ENCODE measurements around the gene COL19A1.
"Not testable (repeated sequence)": the region's sequence is repeated elsewhere in the genome, so short reads cannot be mapped to it uniquely, and the experiment has no call there.

The COL19A1 gene

DNA sequence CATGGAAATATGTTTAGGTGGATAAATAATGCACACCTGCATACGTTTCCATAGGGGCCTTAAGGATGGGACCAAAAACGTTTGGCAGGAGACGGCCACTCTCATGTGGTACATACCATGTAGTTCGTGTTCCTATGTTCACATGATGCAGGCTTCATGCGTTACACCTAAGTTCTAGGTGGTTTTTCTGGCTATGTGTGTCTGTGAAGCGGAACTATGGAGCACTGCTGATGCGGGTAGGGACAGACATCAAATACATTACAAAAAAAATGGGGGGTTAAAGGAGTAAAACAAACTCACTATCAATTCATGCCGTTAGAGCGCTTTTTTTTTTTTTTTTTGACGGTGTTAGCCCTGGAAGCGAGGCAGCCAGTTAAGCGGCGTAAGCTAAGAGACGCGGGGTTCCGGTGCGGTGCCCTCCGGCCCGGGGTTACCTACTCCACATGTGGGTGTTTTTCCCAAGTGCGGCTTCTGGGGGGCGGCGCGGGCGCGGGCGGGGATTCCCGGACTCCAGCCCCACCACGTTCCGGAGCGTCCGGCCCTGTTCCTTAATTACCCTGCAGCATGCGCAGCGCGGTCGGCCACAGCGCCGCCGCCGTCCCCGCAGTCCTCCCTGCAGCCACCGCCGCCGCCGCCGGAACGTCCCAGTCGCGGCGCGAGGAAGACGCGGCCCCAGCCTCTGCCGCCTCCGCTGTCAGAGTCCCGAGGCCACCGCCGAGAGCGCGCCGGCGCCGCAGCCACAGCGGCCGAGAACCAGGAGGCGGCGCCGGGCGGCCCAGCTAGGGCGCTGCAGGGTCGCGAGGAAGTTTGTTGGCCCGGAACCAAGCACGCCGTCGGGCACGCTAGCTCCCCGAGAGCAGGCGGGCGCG lies 648 bp downstream of the COL19A1 start:
- DNase-seq = peak; percentile 77

DNA sequence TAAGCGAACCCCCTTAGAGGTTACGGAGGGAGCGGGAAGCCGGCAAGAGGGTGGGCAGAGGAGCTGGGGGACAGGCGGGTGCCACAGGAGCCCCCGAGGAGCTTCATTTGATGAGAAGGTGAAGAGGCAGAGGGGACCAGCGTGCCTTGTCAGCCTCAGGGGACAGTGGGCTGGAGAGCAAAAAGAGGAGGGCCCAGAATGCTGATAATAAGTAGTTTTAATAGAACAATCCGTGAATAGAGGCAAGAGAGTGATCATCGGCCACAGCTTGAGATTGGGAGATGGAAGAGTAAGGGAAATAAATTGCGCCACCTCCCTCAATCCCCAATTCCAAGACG lies 1.3 kb downstream of the COL19A1 start:
- no peak for DNase-seq

DNA sequence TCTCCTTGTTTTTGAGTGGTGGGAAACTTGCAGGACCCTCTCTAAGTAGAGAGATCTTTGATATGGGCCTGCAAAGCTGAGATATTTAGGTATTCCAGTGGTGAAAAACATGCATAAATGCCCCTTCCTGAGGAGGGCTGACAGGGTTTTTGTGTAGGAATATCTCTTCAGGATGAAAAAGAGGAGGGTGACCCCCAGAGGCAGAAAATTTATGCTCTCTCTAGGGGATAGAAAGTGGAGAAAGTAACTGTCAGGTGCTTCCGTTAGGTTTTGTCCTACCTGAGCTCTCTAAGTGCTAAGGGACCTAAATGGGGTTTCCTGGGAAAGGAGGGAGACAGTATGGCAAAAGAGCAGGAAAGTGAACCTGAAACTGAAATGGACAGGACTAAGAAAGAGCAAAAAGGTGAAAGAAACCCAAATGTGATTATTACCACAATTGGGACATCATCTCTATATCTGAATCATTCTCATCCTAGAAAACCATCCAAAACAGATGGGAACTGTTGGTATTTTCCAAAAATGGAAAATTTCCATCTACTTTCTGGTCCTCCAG lies 2.0 kb downstream of the COL19A1 start:
- DNase-seq = no peak

DNA sequence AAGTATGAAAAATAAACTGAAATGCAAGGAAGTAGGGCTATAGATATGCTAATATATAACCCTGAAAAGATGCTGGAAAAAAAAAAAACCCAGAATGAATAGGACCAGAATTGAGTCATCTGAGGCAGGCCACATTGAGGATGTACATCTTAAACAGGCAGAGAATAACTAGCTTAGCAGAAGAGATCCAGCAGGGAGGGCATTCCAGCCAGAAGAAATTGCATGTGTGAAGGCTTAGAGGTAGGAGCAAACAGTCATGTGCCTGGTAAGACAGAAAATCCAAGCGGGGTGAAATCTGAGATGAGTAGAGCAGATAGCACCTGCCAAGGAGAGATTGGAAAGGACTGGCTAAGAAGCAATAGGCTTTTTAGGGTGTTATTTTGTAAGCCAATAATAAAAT lies 2.6 kb downstream of the COL19A1 start:
- no peak for DNase-seq

DNA sequence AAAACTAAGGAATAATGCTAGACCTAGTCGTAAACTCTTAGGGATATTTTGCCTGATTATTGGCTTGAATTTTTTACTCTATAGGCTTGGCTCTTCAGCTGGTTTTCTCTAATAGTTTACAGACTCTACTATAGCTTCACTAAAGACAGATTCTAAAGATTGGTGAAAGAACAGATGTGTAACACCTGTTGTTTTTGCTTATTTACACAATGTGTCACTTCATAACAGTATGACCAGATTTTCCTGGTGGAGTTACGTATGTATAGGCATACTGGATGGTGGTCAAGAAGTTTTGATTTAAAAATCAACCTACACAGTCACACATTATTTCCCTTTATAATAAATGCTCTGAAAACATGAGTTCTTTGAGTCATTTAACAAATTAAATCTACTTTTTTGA lies 4.8 kb downstream of the COL19A1 start:
- no peak for DNase-seq

DNA sequence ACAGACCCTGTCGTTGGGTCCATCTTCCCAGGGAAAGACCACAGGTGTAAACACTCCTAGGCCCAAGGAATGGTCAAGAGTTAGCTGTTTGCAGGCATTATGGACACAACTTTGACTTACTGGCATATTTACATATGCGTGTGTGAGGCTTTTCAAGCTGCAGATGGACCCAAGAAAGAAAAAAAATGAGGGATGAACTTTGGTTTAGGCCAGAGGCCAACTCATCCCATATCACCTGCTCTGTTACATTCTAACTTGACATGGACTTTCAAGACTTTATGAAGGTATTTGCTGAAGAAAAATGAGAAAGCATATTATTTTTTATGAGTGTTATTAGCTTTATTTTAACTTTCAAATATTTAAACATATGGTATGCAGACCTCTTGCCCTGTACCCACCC lies 6.9 kb downstream of the COL19A1 start:
- DNase-seq = no peak

DNA sequence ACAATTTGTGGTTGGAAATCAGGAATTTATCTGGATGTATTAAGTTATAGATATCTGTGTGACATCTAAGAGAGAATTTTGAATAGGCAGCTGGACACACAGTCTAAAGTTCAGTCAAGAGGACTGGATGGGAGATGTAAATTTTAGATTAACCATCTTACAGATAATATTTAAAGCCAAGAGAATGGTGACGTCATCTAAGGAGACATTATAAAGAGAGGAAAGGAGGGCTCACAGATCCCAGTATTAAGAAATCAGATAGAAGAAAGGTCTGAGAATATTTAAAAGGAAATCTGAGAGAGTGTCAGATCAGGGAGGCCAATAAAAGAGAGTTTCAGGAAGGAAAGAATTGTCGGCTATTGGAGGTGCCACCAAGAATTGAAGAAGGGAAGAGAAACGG lies 9.4 kb downstream of the COL19A1 start:
- DNase-seq = no peak

DNA sequence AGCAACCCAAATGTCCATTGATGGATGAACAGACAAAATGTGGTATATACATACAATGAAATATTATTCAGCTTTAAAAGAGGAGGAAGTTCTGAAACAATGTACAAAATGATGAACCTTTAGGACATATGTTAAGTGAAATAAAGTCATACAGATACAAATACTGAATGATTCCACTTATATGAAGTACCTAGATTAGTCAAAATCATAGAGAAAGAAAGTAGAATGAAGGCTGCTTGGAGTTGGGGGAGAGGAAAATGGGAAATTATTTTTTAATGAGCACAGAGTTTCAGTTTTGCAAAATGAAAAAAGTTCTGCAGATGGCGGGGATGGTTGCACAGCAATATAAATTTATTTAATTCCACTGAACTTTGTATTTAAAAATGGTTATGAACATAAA lies 12.4 kb downstream of the COL19A1 start:
- DNase-seq = no peak

DNA sequence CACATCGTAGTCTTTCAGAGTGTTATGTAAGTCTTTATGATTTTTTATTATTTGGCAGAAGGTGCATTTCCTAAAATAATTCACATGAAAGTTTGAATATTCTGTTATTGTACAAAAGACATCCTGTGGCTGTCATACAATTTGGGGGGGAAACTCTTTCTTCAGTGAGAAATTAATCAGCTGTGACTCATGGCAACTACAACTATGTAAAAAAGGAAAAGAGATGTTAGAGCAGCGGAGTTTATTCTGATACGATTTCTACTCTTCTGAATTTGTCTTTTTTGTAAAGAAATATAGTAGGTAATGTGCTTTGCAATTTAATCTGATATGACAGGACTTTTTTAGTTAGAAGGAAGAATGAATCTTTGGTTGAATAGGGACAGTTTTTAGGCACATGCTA lies 14.2 kb downstream of the COL19A1 start:
- DNase-seq = no peak

DNA sequence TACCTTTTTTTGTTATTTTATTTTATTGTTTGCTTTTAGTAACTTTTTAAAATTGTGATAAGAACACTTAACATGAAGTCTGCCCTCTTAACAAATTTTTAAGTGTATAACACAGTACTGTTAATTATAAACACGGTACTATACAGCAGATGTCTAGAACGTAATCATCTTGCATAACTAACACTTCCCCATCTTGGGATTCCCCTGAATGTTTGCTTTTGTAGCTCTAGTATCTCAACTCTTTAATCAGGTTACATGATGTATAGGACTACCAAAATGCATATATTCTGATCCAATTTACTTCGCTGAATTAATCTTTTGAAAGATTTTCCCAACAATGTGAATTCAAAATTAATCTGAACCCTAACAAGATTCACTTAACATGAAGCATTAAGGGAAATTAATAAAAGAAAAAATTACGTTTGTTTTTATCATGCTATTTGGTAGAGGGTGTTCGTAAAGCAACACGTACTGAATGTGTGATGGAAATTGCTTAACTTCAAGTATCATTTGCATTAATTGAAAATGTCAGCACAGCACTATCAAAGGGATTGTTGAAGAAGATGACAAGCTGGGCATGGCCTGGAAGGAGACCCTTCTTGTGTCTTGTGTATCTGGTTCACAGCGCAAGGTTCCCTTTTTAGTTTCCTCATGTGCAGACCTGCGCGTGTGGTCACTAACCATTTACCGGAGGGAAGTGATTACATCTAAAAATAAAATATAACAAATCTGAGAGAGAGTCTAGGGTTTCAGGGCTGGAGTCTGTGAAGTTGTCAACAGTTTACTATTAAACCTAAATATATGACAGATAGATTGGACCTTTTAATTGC lies 15.2 kb downstream of the COL19A1 start:
- no peak for DNase-seq

DNA sequence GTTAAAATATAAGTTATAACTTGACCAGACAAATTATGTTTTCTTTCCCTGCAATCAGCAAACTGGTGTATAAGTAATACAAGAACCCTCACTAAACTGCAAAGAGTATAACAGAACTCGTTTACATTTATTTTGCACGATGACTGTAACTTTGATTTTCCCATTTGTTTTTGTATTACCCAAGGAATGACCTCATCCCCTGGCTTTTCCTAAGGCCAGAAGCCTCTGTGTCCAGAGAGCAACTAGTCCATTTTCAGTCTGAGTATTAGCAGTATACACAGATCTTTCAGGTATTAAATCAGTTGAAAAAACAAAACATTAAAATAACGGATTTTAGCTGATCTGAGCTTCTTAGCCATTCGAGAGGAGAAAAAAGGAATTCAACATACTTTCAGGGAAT lies 17.2 kb downstream of the COL19A1 start:
- no peak for DNase-seq

DNA sequence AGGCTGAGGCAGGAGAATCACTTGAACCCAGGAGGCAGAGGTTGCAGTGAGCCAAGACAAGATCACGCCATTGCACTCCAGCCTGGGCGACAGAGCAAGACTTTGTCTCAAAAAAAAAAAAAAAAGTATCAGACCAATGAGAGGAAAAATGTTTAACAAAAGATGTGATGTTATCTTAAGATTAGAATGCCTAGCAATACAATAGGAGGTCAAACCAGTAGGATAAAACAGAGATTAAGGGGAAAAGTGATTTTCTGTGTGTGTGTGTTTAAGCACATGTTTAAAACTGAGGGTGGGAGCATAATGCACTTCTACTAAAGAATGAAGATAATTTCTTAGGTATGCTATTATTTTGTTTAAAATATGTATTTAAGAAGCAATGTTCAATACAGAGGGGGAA lies 17.9 kb downstream of the COL19A1 start:
- DNase-seq = no peak

DNA sequence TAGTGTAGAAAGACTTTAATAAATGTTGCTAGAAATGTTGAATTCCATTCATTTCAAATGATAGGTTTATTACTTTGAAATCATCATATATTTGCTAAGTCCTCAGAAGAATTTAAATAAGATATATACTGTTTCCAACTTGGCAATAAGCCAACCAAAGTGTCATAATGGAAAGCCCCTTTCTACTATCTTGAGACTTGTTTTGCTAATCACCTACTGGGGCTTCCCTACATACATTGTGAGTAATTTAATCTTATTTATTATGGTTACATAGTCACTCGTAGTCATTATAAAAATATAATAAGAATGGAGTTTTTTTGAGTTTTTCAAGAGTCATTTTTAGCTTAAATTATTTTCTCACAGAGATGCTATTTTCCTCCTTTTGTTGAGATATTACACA lies 20.7 kb downstream of the COL19A1 start:
- DNase-seq = no peak

DNA sequence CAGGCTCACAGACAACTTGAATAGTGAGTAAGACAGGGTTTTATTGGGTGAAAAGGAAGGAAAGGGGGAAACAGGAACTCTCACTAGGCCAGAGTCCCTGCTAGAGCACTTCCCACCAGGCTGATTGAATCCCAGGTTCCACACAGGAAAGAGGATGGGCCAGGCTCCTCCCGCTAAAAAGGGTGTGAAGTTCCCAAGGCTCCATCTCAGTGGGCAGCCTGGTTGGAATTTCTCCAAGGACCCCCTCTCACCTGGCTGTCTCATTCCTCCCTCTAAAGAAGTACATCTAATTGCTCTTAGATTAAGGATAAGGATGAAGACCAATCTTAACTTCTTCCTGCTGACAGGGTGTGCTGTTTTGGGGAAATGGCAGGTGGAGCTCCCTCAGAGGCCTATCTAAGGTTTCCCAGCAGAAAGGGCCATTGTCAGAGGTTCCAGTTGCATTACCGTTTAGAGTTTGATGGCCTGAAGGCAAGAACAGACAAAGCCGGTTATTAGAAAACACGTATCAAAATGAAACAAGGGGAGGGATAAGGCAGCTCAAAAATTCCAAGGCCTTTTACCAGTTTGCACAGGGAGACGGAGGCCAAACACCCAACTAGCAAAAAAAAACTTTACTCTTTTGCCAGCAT lies 21.5 kb downstream of the COL19A1 start:
- no peak for DNase-seq

DNA sequence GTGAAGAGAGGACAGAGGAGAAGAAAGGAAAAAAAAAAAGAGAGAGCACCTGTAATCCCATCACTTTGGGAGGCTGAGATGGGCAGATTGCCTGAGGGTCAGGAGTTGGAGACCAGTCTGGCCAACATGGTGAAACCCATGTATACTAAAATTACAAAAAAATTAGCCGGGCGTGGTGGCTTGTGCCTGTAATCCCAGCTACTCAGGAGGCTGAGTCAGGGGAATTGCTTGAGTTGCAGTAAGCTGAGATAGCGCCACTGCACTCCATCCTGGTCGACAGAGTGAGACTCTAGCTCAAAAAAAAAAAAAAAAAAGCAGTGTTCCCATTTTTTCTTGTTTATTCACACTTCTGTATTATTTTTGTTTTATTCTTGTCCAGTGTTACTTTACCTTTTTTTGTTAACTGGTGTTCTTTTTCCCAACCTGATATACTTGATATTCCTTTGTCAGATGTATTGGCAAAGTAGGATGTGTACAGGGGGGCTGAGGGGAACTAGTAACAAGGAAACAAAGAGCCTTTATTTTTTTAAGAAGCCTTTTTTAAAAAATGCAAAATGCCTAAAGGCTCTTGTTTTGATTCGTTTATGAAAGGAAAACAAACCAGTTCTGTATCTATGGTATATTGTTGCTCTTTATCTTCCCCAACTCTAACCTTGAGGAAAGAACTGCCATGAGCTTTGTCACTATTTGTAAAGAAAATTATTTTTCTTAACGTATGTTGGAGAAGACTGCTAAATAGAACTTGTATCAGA lies 22.3 kb downstream of the COL19A1 start:
- DNase-seq = no peak

DNA sequence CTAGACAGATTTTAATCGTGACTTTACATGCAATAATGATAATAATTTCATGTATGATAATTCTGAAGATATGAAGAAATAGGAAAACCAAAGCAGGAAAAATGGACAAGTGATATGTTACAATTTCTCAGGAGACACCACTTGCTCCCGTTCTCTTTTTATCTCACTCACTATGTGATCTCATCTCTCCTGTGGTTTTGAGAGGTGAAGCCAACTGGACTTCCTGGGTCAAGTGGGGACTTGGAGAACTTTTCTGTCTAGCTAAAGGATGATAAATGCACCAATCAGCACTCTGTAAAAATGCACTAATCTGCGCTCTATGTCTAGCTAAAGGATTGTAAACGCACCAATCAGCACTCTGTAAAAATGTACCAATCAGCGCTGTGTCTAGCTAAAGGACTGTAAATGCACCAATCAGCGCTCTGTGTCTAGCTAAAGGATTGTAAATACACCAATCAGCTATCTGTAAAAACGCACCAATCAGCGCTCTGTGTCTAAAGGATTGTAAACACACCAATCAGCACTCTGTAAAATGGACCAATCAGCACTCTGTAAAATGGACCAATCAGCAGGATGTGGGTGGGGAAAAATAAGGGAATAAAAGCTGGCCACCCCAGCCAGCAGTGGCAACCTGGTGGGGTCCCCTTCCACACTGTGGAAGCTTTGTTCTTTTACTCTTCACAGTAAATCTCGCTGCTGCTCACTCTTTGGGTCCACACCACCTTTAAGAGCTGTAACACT lies 23.0 kb downstream of the COL19A1 start:
- DNase-seq = not testable (repeated sequence)

DNA sequence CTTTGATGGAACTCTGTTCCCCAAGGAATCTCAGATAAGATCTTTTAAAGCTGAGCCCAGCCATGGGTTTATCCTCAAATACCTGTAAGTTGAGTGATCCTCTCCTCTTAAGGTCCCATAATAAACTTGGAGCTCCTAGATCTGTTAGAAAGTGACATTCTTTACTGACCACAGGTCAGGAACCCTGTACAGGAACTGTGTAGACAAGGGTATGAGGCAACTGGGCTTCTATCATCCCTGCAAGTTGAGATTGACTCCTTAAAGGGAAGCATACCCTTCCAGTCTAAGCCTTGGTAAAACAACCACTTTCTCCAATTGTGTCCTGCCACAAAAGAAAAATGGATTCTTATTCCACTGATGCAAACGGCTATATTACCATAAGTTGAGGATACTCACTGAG lies 26.2 kb downstream of the COL19A1 start:
- DNase-seq = not testable (repeated sequence)

DNA sequence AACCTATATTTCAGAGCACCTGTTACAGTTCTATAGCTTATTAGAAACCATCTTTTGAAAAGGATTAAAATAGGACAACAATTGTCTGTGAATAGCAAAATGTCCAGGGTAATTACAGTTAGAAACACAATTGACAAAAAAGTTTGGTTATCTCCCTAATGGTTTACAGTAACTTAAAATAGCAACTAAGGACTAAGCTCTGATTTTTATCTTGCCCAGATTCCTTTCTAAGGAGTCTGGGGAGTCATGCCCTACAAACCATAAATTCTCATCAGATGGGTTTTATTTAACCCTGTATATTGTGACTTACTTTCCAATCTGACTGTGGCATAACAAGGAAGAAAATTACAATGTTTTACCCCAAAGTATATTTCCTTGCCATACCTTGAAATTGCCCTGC lies 26.9 kb downstream of the COL19A1 start:
- DNase-seq = not testable (repeated sequence)

DNA sequence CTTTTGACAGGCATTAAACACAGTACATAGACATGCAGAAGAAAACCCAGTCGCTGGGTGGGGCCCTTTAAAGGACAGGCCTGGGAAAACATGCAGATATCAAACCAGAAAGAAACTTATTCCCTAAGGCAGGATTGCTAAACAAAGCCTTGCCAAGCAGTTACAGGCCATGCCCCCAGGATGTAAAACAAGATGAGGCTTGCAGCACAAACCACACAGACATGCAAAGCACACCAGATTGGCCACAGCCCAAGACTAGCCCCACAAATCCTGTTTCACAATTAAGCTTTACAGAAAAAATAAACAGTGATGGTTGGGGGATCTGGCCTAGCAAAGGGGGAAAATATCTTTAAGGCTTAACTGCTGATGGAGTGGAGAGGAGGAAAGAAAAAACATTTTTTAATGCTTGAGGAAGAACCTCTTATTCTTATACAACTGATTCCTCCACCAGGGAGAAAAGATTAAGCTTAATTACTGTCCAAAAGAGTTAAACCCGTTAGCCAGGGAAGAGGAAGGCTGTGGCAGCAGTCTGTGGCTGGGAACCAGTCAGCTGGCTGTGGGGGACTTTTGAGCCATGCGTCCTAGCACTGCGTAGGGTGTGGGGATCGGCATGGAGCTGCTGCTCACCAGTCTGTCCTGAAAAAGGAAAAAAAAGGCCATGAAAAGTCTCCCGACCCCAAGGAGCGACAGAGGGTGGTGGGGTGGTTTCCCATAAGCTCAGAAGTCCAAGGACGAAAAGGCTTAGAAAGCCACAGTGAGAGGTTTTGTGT lies 28.4 kb downstream of the COL19A1 start:
- DNase-seq = peak; percentile 30

DNA sequence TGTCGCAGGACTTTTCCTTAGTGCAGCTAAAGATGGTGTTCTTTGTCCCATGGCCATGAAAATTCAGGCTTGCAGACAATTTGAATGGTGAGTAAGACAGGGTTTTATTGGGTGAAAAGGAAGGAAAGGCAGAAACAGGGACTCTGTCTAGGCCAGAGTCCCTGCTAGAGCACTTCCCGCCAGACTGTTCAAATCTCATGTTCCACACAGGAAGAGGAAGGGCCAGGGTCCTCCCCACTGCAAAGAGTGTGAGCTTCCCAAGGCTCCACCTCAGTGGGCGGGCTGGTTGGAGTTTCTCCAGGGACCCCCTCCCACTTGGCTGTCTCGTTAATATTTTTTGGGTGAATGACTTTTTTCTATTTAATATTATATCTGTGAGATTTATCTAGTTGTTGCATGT lies 29.0 kb downstream of the COL19A1 start:
- no peak for DNase-seq

DNA sequence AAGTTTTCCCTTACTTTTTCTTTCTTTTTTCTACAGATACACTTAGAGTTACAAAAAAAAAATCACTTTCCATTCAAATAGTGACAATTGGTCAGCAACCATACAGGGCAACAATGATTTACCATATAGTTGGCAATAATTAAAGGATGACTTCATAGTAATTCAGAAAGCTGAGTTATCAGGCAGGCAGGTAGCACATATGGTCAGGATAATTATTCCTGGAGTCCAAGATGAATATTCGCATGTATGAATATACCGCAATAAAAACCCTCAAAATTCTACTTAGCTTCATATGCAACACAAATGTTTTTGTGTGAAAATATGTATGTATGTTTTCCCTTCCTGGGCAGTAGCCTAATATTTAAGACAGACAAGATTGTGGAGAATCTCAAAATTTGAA lies 34.5 kb downstream of the COL19A1 start:
- no peak for DNase-seq

Measured in right hindlimb (tissue), 1 donor.